Measurements from ENCODE around the gene MTFMT.

The MTFMT gene

GRCh38 chr15:64982472-64982871, 47.0 kb downstream of the MTFMT start:
- peak; percentile 69 for DNase-seq

DNA sequence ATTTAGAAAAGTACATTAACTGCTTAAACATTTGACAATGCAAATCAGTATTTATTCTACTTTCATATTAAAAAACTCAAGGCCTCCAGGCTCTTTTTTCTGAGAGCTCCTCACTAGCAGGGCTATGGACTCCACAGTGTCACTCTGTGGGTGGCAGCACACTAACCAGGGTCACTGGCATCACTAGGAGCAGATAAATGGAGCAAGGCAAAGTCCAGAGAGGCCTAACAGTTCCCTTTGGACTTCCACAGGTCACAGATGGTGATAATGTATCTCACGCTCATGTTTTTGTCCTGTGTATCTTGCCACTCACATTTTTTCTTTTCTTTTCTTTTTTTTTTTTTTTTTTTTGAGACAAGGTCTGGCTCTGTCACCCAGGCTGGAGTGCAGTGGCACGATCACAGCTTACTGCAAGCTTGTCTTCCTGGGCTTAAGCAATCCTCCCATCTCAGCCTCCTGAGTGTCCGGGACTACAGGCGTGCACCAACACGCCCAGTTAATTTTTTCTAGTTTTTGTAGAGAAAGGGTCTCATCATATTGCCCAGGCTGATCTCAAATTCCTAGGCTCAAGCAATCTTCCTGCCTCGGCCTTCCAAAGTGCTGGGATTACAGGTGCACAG, 47.5 kb downstream of the MTFMT start:
- no peak for DNase-seq

- no peak for DNase-seq
Observed at GRCh38 chr15:64979252-64979710, 50.2 kb downstream of the MTFMT start.

DNA sequence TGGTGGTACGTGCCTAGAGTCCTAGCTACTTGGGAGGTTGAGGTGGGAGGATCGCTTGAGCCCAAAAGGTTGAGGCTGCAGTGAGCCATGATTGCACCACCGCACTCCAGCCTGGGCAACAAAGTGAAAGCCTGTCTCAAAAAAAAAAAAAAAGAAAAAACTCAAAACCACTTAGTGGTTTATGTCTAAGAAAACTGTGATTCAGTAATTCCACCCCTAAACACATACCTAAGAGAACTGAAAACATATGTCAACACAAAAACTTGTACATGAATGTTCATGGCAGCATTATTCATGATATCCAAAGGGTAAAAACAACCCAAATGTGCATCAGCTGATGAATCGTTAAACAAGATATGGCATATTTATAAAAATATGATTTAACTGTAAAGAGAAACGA, 54.0 kb downstream of the MTFMT start:
- DNase-seq = peak; percentile 49

DNA sequence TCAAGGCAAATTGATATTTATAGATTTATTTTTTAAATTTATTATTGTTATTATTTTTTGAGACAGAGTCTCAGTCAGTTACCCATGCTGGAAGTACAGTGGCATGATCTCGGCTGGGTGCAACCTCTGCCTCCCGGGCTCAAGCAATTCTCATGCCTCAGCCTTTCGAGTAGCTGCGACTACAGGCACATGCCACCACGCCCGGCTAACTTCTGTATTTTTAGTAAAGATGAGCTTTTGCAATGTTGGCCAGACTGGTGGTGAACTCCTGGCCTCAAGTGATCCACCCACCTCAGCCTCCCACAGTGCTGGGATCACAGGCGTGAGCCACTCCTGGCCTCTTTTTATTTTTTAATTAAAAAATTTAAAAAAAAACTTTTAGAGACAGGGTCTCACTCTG, 58.7 kb downstream of the MTFMT start:
- no peak for DNase-seq

- DNase-seq = no peak
Observed at GRCh38 chr15:64969401-64969800, 60.0 kb downstream of the MTFMT start.

- no peak for DNase-seq
Observed at GRCh38 chr15:64961013-64961412, 68.4 kb downstream of the MTFMT start.

GRCh38 chr15:64960153-64960552, 69.3 kb downstream of the MTFMT start:
- no peak for DNase-seq

DNA sequence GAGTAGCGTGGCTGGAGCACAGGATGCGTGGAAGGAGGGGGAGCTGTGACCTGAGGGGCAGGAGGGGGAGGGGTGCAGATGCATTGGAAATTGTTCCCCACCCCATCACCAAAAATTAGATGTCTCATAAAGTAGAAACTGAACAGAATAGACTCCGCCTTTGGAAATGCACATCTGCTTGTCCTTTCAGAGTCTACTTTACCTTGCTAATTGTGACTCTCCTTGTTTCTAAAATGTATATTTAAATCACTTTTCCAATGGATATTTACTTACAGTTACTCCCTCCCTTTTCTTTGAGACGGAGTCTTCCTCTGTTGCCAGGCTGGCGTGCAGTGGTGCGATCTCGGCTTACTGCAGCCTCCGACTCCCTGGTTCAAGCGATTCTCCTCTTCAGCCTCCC, 70.3 kb downstream of the MTFMT start:
- no peak for DNase-seq

- no peak for DNase-seq
Observed at GRCh38 chr15:64954395-64954794, 75.0 kb downstream of the MTFMT start.

DNA sequence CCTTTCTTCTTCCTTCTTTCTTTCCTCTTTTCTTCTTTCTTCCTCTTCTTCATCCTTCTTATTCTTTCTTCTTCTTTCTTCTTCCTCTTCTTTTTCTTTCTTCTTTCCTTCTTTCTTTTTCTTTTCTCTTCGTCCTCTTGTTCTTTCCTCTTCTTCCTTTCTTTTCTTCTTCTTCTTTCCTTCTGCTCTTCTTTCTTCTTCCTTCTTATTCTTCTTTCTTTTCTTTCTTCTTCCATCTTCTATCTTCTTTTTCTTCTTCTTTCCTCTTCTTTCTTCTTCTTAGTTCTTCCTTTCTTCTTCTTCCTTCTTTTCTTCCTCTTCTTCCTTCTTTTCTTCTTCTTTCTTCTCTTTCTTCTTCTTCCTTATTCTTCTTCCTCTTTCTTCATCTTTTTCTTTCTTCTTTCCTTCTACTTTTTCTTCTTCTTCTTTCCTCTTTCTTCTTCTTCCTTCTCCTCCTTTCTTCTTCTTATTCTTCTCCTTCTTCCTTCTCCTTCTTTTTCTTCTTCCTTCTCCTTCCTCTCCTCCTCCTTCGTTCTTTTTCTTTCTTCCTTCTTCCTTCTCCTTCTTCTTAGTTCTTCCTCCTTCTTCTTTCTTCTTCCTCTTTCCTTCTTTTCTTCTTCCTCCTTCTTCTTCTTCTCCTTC, 77.5 kb downstream of the MTFMT start:
- DNase-seq = no peak

All from fibroblast of skin of abdomen (primary cell).